Gastroesophageal sphincter (tissue), 2 donors: ENCODE measurements around the gene STARD4.

Source experiments
- EP300 ChIP-seq: sonication (generic); formaldehyde crosslinking; IDR thresholded peaks from one replicate; pipeline ENCODE4 v1.6.1; 2017; ENCODE audit warnings: antibody characterized with exemption, mild to moderate bottlenecking
- POLR2A ChIP-seq, 2 donors: fragments of 450-650 bp; IDR thresholded peaks; one replicate each; pipeline ENCODE4 v1.6.1; 2017; ENCODE audit warnings: antibody characterized with exemption in 2 of 2, mild to moderate bottlenecking in 2 of 2, moderate library complexity in 1 of 2

DNA sequence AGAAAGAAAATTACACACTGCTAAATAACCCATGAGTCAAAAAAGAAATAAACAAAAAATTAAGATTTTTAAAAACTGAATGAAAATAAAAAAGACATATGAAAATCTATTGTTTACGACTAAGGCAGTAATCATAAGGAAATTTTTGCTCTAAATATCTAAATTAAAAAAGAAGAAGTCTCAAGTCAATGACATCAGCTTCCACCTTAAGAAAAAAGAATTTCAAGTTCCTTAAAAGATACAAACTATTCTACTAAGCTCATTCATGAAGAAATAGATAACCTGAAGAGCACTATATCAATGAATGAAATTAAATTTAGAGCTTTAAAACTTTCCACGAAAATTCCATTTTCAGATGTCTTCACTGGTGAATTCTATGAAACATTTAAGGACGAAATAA, 15.7 kb upstream of the STARD4 start:
- TF ChIP-seq POLR2A (IDR thresholded peaks at IDR 0.05) (no peak), EP300 (no peak)
